Keratinocyte (primary cell): ENCODE measurements around the gene UBE2F. TPM values are rescaled to one million over a fixed set of nuclear protein-coding genes. Genes with fewer than 3 reads are reported as not detected.
"Not testable (repeated sequence)": the region's sequence is repeated elsewhere in the genome, so short reads cannot be mapped to it uniquely, and the experiment has no call there.

Experiments
- DNase-seq: peaks from one replicate; pipeline ENCODE4 v3.0.0-alpha.2; 2011; ENCODE audit warnings: low read depth, missing footprints, low spot score
- FAIRE-seq: peaks from 2 replicates; lab custom pipeline; 2011; peaks lifted over from hg19 to GRCh38; lab: Jason Lieb, UNC
- H2AFZ ChIP-seq: 2 replicates; pipeline ENCODE4 v1.6.0; 2012; ENCODE audit warnings: low read length, control low read depth, inconsistent platforms; ENCODE audit not compliant: control insufficient read depth
- H3K27ac ChIP-seq: 2 replicates; pipeline ENCODE4 v1.5.1; 2011; ENCODE audit warnings: low read length; ENCODE audit not compliant: control insufficient read depth, insufficient read depth
- H3K27me3 ChIP-seq: 3 replicates; pipeline ENCODE4 v1.6.0; 2011; ENCODE audit warnings: low read length; ENCODE audit not compliant: control insufficient read depth, insufficient read depth; ENCODE audit errors: extremely low read depth
- H3K36me3 ChIP-seq, 2 experiments: 2 replicates in 1 of 2; 3 replicates in 1 of 2; pipeline ENCODE4 v1.5.1; 2011; ENCODE audit warnings: low read length in 2 of 2, mild to moderate bottlenecking in 1 of 2; ENCODE audit not compliant: control insufficient read depth in 2 of 2, insufficient read depth in 2 of 2; ENCODE audit errors: extremely low read depth in 1 of 2
- H3K4me1 ChIP-seq: 3 replicates; pipeline ENCODE4 v1.5.1; 2011; ENCODE audit warnings: low read length; ENCODE audit not compliant: control insufficient read depth, insufficient read depth; ENCODE audit errors: extremely low read depth
- H3K4me2 ChIP-seq: 3 replicates; pipeline ENCODE4 v1.6.0; 2011; ENCODE audit warnings: low read depth, low read length; ENCODE audit not compliant: control insufficient read depth, insufficient read depth; ENCODE audit errors: extremely low read depth
- H3K4me3 ChIP-seq, 3 experiments: fragments of 200-600 bp in 1 of 3; sonication (generic) in 1 of 3; 2 replicates in 2 of 3; 3 replicates in 1 of 3; pipeline ENCODE4 v1.5.1; 2011 to 2016; ENCODE audit warnings: low read length in 3 of 3, mild to moderate bottlenecking in 3 of 3, control low read depth in 2 of 3, inconsistent platforms in 1 of 3, low read depth in 1 of 3, mixed read lengths in 1 of 3, mixed run types in 1 of 3, moderate library complexity in 1 of 3; ENCODE audit not compliant: control insufficient read depth in 2 of 3, insufficient read depth in 2 of 3; ENCODE audit errors: extremely low read depth in 1 of 3
- H3K79me2 ChIP-seq: 2 replicates; pipeline ENCODE4 v1.6.0; 2012; ENCODE audit warnings: low read length; ENCODE audit not compliant: control insufficient read depth, insufficient read depth
- H3K9ac ChIP-seq: 3 replicates; pipeline ENCODE4 v1.6.0; 2011; ENCODE audit warnings: low read length; ENCODE audit not compliant: control insufficient read depth, insufficient read depth; ENCODE audit errors: extremely low read depth
- H3K9me1 ChIP-seq: 3 replicates; pipeline ENCODE4 v1.6.0; 2011; ENCODE audit warnings: low read length; ENCODE audit not compliant: control insufficient read depth, insufficient read depth; ENCODE audit errors: extremely low read depth
- H3K9me3 ChIP-seq: 2 replicates; pipeline ENCODE4 v1.5.1; 2012; ENCODE audit warnings: low read depth, low read length; ENCODE audit not compliant: control insufficient read depth
- H4K20me1 ChIP-seq: 3 replicates; pipeline ENCODE4 v1.6.0; 2011; ENCODE audit warnings: low read length; ENCODE audit not compliant: control insufficient read depth, insufficient read depth; ENCODE audit errors: extremely low read depth
- EZH2 ChIP-seq: IDR thresholded peaks from one replicate; pipeline ENCODE4 v1.6.1; 2012; ENCODE audit warnings: inconsistent platforms, mild to moderate bottlenecking, low read length, moderate library complexity
- dilution Hi-C: fragments of 300-500 bp; cut with MboI; formaldehyde crosslinking; loops from one replicate; pipeline ENCODE4 v1.7.0; 2020; ENCODE audit warnings: low sequenced_read_pairs; ENCODE audit not compliant: extremely low pct_ligation_motif_present
- polyA plus RNA-seq, 5 experiments: library from polyadenylated mRNA; depleted of rRNA in 3 of 5; stranded (reverse) in 3 of 5; stranded (forward) in 1 of 5; unstranded in 1 of 5; fragments of >200 nt; gene quantifications; 1 replicate in 1 of 5; 2 replicates in 3 of 5; 3 replicates in 1 of 5; pipeline versions ENCODE4 v1.2.1 to v1.2.3, GENCODE V29; 2011 to 2012; ENCODE audit warnings: missing spikeins in 2 of 5, low read depth in 1 of 5, low replicate concordance in 1 of 5
- TF ChIP-seq, protein P1 (sequence below), 3 experiments: IDR thresholded peaks in 1 of 3; conservative IDR thresholded peaks in 1 of 3; optimal IDR thresholded peaks in 1 of 3; 2 replicates in 2 of 3; 3 replicates in 1 of 3; pipeline versions ENCODE3 to v1.5.1; 2011; ENCODE audit warnings: low read length in 3 of 3, mild to moderate bottlenecking in 3 of 3, moderate library complexity in 2 of 3, control low read depth in 1 of 3, inconsistent platforms in 1 of 3; ENCODE audit not compliant: insufficient read depth in 2 of 3; ENCODE audit errors: extremely low read depth in 1 of 3

Gene UBE2F
- polyA plus RNA-seq, 1 donor (not counting 4 experiments of a cell fraction or from before 2014, with no cell fraction given), result 95.6 TPM

GRCh38 chr2:237964194-237964577, 2.6 kb upstream of the UBE2F start:
- Histone ChIP-seq H3K9me1 (peaks cover 4% of the 10 kb centered on the region), H4K20me1 (peaks cover 15% of the 10 kb centered on the region), H2AFZ (no peak overlapping the region), H3K27me3 (no peaks in the 10 kb centered on the region), H3K9me3 (peaks cover 6% of the 10 kb centered on the region), H3K79me2 (peaks cover 20% of the 10 kb centered on the region), H3K4me2 (no peak overlapping the region), H3K36me3 (peaks cover 2% of the 10 kb centered on the region in 2 experiments), H3K4me1 (peaks cover 17% of the 10 kb centered on the region), H3K9ac (no peak overlapping the region), H3K4me3 (no peak overlapping the region), H3K27ac (no peak overlapping the region)
- DNase-seq (no peak), FAIRE-seq (no peak)
- TF ChIP-seq, protein P1, sequence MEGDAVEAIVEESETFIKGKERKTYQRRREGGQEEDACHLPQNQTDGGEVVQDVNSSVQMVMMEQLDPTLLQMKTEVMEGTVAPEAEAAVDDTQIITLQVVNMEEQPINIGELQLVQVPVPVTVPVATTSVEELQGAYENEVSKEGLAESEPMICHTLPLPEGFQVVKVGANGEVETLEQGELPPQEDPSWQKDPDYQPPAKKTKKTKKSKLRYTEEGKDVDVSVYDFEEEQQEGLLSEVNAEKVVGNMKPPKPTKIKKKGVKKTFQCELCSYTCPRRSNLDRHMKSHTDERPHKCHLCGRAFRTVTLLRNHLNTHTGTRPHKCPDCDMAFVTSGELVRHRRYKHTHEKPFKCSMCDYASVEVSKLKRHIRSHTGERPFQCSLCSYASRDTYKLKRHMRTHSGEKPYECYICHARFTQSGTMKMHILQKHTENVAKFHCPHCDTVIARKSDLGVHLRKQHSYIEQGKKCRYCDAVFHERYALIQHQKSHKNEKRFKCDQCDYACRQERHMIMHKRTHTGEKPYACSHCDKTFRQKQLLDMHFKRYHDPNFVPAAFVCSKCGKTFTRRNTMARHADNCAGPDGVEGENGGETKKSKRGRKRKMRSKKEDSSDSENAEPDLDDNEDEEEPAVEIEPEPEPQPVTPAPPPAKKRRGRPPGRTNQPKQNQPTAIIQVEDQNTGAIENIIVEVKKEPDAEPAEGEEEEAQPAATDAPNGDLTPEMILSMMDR (optimal IDR thresholded peaks at IDR 0.05 in 1 of 3, IDR thresholded peaks at IDR 0.05 in 1 of 3, conservative IDR thresholded peaks at IDR 0.05 in 1 of 3; ENCODE audit: extremely low read depth in 1 of 3, insufficient read depth in 2 of 3, low read length in 3 of 3), result no peak
- TF ChIP-seq EZH2, result no peak
- dilution Hi-C loops, result no loop called here

DNA sequence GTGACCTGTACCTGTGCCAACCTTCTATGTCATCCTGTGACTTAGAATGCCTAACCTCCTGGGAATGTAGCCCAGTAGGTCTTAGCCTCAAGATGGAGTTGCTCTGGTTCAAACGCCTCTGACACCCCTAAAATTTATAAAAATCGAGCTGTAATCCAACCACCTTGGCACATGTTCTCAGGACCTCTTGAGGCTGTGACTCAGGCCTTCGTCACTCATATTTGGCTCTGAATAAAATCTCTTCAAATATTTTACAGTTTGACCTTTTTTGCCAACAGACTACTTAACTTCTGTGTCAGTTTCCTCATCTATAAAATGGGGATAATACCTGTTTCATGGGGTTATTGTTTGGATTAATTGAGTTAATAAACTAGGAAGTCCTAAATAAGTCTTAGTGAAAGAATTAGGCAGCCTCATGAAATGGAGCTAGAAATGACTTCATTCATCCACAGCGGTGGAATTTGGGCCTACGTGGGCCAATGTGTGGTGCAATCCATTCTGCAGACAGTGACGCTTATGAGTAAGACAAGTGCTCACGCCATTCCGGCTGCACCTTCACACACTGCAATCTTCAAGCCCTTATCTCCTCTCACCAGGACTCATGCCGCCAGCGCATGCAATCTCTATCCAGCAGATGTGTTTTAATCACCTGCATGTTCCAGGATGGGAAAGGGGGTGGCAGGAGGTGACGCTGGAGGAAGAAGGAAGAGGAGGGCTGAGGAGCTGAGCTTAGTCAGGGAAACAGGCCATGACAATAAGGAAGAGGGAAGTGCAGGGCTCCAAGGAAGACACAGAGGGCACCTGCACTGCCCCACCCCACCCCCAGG, 2.0 kb upstream of the UBE2F start:
- H3K4me1 ChIP-seq, result peaks cover 17% of the 10 kb centered on the region
- FAIRE-seq, result no peak

DNA sequence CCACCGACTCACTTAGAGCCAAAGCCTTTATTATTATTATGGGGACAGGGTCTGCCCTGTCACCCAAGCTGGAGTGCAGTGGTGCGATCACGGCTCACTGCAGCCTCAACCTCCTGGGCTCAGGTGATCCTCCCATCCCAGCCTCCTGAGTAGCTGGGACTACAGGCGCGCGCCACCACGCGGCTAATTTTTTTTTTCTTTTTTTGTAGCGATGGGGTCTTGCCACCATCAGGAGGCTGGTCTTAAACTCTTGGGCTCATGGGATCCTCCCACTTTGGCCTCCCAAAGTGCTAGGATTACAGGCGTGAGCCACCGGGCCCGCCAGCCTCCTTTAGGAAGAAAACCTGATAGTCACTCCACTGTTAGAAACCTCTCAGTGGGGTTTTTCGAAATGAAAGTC, 970 bp upstream of the UBE2F start:
- dilution Hi-C loops, DNase-seq, H3K9me3 ChIP-seq, H3K27me3 ChIP-seq, FAIRE-seq, H3K27ac ChIP-seq, H3K36me3 ChIP-seq, H3K9me1 ChIP-seq: not testable (repeated sequence)
- peak overlapping the region; percentile 95 for H2AFZ ChIP-seq
- peak overlapping the region; percentile 65 for H3K9ac ChIP-seq
- H4K20me1 ChIP-seq, result peaks cover 22% of the 10 kb centered on the region
- H3K4me2 ChIP-seq, result peak overlapping the region; percentile 87
- H3K4me1 ChIP-seq, result peaks cover 17% of the 10 kb centered on the region
- peaks cover 37% of the 10 kb centered on the region for H3K79me2 ChIP-seq
- peak overlapping the region in 2 of 3 experiments; percentile 75 to 80 for H3K4me3 ChIP-seq

More for the DNA sequence above, 2.0 kb upstream of the UBE2F start:
- H3K9me3 ChIP-seq, result peaks cover 6% of the 10 kb centered on the region
- peaks cover 7% of the 10 kb centered on the region for H3K9me1 ChIP-seq
- no peaks in the 10 kb centered on the region for H3K27me3 ChIP-seq
- H3K79me2 ChIP-seq, result peaks cover 26% of the 10 kb centered on the region
- no peak for DNase-seq
- H3K4me3 ChIP-seq, result no peak overlapping the region
- TF ChIP-seq EZH2, result no peak
- TF ChIP-seq, protein P1 (optimal IDR thresholded peaks at IDR 0.05 in 1 of 3, IDR thresholded peaks at IDR 0.05 in 1 of 3, conservative IDR thresholded peaks at IDR 0.05 in 1 of 3; ENCODE audit: extremely low read depth in 1 of 3, insufficient read depth in 2 of 3, low read length in 3 of 3), result no peak
- no peak overlapping the region for H3K9ac ChIP-seq
- peaks cover 7 to 8% of the 10 kb centered on the region in 2 experiments for H3K36me3 ChIP-seq
- H4K20me1 ChIP-seq, result peaks cover 21% of the 10 kb centered on the region
- dilution Hi-C loops, result no loop called here
- no peak overlapping the region for H3K27ac ChIP-seq
- no peak overlapping the region for H2AFZ ChIP-seq
- H3K4me2 ChIP-seq, result no peak overlapping the region
